Measurements from ENCODE around the gene N4BP2.

N4BP2 gene

GRCh38 chr4:40182001-40182400, 125.4 kb downstream of the N4BP2 start:
- Mint-ChIP-seq H3K36me3 (ENCODE audit: low read depth) (peaks cover 3% of the 10 kb centered on the region), H3K4me3 (no peak overlapping the region), H3K27me3 (ENCODE audit: low read depth) (no peaks in the 10 kb centered on the region), H3K9me3 (no peaks in the 10 kb centered on the region), H3K27ac (no peak overlapping the region), H3K4me1 (ENCODE audit: low read depth) (peaks cover 43% of the 10 kb centered on the region)
- no peak for DNase-seq (ENCODE audit: low spot score)

- peaks cover 46% of the 10 kb centered on the region for H3K4me1 Mint-ChIP-seq (ENCODE audit: low read depth)
- H3K9me3 Mint-ChIP-seq = no peaks in the 10 kb centered on the region
- H3K36me3 Mint-ChIP-seq (ENCODE audit: low read depth) = peaks cover 5% of the 10 kb centered on the region
- H3K27me3 Mint-ChIP-seq (ENCODE audit: low read depth) = no peaks in the 10 kb centered on the region
- H3K27ac Mint-ChIP-seq = no peak overlapping the region
- H3K4me3 Mint-ChIP-seq = no peak overlapping the region
- DNase-seq (ENCODE audit: low spot score) = no peak
Measured at GRCh38 chr4:40182954-40183353, 126.3 kb downstream of the N4BP2 start.

- H3K4me1 Mint-ChIP-seq (ENCODE audit: low read depth) = peaks cover 39% of the 10 kb centered on the region
- peak overlapping the region; percentile 42 for H3K27ac Mint-ChIP-seq
- peak; percentile 27 for DNase-seq (ENCODE audit: low spot score)
- no peaks in the 10 kb centered on the region for H3K27me3 Mint-ChIP-seq (ENCODE audit: low read depth)
- H3K36me3 Mint-ChIP-seq (ENCODE audit: low read depth) = peaks cover 5% of the 10 kb centered on the region
- H3K4me3 Mint-ChIP-seq = peak overlapping the region; percentile 53
- no peaks in the 10 kb centered on the region for H3K9me3 Mint-ChIP-seq
Measured at GRCh38 chr4:40183615-40184411, 127.2 kb downstream of the N4BP2 start.

- Mint-ChIP-seq H3K4me3 (no peak overlapping the region), H3K4me1 (ENCODE audit: low read depth) (peaks cover 49% of the 10 kb centered on the region), H3K36me3 (ENCODE audit: low read depth) (peaks cover 5% of the 10 kb centered on the region), H3K27me3 (ENCODE audit: low read depth) (no peaks in the 10 kb centered on the region), H3K9me3 (no peaks in the 10 kb centered on the region), H3K27ac (no peak overlapping the region)
- DNase-seq (ENCODE audit: low spot score) = no peak
Measured at GRCh38 chr4:40185830-40186664, 129.4 kb downstream of the N4BP2 start.

- DNase-seq (ENCODE audit: low spot score) = no peak
- Mint-ChIP-seq H3K36me3 (ENCODE audit: low read depth) (peaks cover 5% of the 10 kb centered on the region), H3K4me3 (no peak overlapping the region), H3K9me3 (no peaks in the 10 kb centered on the region), H3K4me1 (ENCODE audit: low read depth) (peaks cover 52% of the 10 kb centered on the region), H3K27ac (no peak overlapping the region), H3K27me3 (ENCODE audit: low read depth) (no peaks in the 10 kb centered on the region)
Measured at GRCh38 chr4:40186665-40187014, 130.0 kb downstream of the N4BP2 start.

- Mint-ChIP-seq H3K27me3 (ENCODE audit: low read depth) (no peaks in the 10 kb centered on the region), H3K36me3 (ENCODE audit: low read depth) (peaks cover 5% of the 10 kb centered on the region), H3K4me3 (peak overlapping the region; percentile 11), H3K9me3 (no peaks in the 10 kb centered on the region), H3K4me1 (ENCODE audit: low read depth) (peaks cover 56% of the 10 kb centered on the region), H3K27ac (peak overlapping the region; percentile 46)
- no peak for DNase-seq (ENCODE audit: low spot score)
Measured at GRCh38 chr4:40187386-40187906, 130.8 kb downstream of the N4BP2 start.

GRCh38 chr4:40190019-40190418, 133.4 kb downstream of the N4BP2 start:
- no peaks in the 10 kb centered on the region for H3K27me3 Mint-ChIP-seq (ENCODE audit: low read depth)
- H3K36me3 Mint-ChIP-seq (ENCODE audit: low read depth) = peaks cover 5% of the 10 kb centered on the region
- H3K4me3 Mint-ChIP-seq = peak overlapping the region; percentile 95
- DNase-seq (ENCODE audit: low spot score) = no peak
- H3K4me1 Mint-ChIP-seq (ENCODE audit: low read depth) = peaks cover 61% of the 10 kb centered on the region
- H3K9me3 Mint-ChIP-seq = no peaks in the 10 kb centered on the region
- H3K27ac Mint-ChIP-seq = peak overlapping the region; percentile 97

GRCh38 chr4:40190465-40190864, 133.8 kb downstream of the N4BP2 start:
- Mint-ChIP-seq H3K4me1 (ENCODE audit: low read depth) (peaks cover 65% of the 10 kb centered on the region), H3K9me3 (no peaks in the 10 kb centered on the region), H3K27me3 (ENCODE audit: low read depth) (no peaks in the 10 kb centered on the region), H3K36me3 (ENCODE audit: low read depth) (peaks cover 5% of the 10 kb centered on the region), H3K4me3 (peak overlapping the region; percentile 95), H3K27ac (peak overlapping the region; percentile 97)
- no peak for DNase-seq (ENCODE audit: low spot score)

GRCh38 chr4:40190880-40191815, 134.5 kb downstream of the N4BP2 start:
- Mint-ChIP-seq H3K4me1 (ENCODE audit: low read depth) (peaks cover 67% of the 10 kb centered on the region), H3K4me3 (peak overlapping the region; percentile 95), H3K27ac (peak overlapping the region; percentile 97), H3K9me3 (no peaks in the 10 kb centered on the region), H3K27me3 (ENCODE audit: low read depth) (no peaks in the 10 kb centered on the region), H3K36me3 (ENCODE audit: low read depth) (peaks cover 10% of the 10 kb centered on the region)
- DNase-seq (ENCODE audit: low spot score) = peak; percentile 19

GRCh38 chr4:40192114-40193015, 135.7 kb downstream of the N4BP2 start:
- Mint-ChIP-seq H3K27me3 (ENCODE audit: low read depth) (no peaks in the 10 kb centered on the region), H3K4me1 (ENCODE audit: low read depth) (peaks cover 68% of the 10 kb centered on the region), H3K27ac (peak overlapping the region; percentile 97), H3K9me3 (no peaks in the 10 kb centered on the region), H3K36me3 (ENCODE audit: low read depth) (peaks cover 17% of the 10 kb centered on the region), H3K4me3 (peak overlapping the region; percentile 95)
- peak; percentile 8 for DNase-seq (ENCODE audit: low spot score)

GRCh38 chr4:40193016-40193571, 136.4 kb downstream of the N4BP2 start:
- Mint-ChIP-seq H3K9me3 (no peaks in the 10 kb centered on the region), H3K36me3 (ENCODE audit: low read depth) (peaks cover 21% of the 10 kb centered on the region), H3K27ac (peak overlapping the region; percentile 97), H3K4me3 (peak overlapping the region; percentile 95), H3K4me1 (ENCODE audit: low read depth) (peaks cover 62% of the 10 kb centered on the region), H3K27me3 (ENCODE audit: low read depth) (no peaks in the 10 kb centered on the region)
- no peak for DNase-seq (ENCODE audit: low spot score)

- peak overlapping the region; percentile 95 for H3K4me3 Mint-ChIP-seq
- H3K9me3 Mint-ChIP-seq = no peaks in the 10 kb centered on the region
- peak overlapping the region; percentile 97 for H3K27ac Mint-ChIP-seq
- no peak for DNase-seq (ENCODE audit: low spot score)
- no peaks in the 10 kb centered on the region for H3K27me3 Mint-ChIP-seq (ENCODE audit: low read depth)
- peaks cover 26% of the 10 kb centered on the region for H3K36me3 Mint-ChIP-seq (ENCODE audit: low read depth)
- peaks cover 62% of the 10 kb centered on the region for H3K4me1 Mint-ChIP-seq (ENCODE audit: low read depth)
Measured at GRCh38 chr4:40193578-40193977, 136.9 kb downstream of the N4BP2 start.

All from T-helper 2 cell treated with Interferon-gamma antibody and Interleukin-4, amounts not matched to agents 5 μg/mL and 100 μg/mL, for 36 hours (primary cell).